Endothelial cell of hepatic sinusoid (primary cell): Measurements from ENCODE around the gene AP5Z1.

Experiments
- in situ Hi-C: cut with HindIII; loops from 2 replicates; pipeline ENCODE4 v1.10.0; 2017; ENCODE audit warnings: low sequenced_read_pairs

The AP5Z1 gene

GRCh38 chr7:4836206-4836661, 60.8 kb downstream of the AP5Z1 start:
- in situ Hi-C loops, result no loop called here

DNA sequence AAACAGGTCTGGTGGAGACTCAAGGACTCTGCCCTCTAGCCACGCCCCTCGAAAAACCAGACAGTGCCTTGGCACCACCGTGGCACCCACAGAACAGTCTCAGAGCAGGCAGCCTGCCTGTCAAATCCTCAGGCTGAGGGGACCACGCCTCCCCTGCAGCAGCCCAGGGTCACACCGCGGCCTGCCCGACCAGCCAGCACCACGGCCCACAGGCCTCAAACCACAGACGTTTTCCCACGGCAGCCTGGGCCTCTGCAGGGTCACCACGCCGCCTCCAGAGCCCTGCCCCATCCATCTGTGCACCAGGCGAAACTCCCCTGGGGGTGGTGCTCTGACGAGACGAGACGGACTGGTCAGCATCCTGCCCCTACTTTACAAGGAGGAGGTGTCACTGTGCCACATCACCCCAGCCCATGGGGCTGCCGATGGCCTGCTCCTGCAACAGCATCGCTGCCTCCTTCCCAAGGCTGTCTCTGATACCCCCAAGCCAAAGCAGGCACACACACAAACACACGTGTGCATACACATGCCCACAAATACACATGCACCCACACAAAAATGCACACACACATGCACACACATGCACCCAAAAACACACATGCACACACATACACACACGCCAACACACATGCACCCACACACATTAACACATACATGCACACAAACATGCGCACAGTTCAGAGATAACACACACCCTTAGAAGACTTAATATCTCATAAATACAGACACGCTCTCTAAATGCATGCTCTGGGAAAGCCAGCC, 61.8 kb downstream of the AP5Z1 start:
- in situ Hi-C loops, result no loop called here

- in situ Hi-C loops, result no loop called here
Observed at GRCh38 chr7:4837803-4838625, 62.6 kb downstream of the AP5Z1 start.

DNA sequence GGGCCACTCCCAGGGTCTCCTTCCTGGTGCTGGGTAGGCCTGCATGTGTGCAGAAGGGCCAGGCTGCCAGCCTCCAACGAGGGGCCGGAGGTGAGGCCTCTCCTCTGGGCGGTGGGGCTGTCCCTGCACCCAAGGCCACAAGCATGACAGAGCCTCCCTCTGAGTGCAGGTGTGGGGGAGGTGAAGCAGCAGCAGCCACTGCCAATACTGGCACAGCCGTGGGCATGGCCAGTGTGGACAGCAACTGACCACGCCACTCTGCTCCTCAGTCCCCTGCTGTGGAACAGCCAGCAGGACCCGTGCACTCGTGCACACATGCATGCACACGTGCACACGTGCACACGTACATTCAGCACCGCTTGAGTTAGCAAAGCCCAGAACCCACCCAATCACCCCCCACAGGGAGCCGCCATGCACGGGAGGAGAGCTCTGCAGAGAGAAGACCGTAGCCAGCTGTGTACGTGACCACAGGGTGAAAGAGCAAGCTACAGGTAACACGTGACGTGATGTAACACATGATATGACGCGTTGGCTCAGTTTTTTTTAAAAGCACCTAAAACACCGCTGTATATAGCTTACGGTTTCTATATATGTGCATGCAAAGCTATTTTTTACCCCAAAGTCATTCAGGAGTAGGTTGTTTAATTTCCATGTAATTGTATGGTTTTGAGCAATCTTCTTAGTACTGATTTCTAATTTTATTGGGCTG, 63.4 kb downstream of the AP5Z1 start:
- in situ Hi-C loops, result no loop called here

GRCh38 chr7:4840079-4840501, 64.7 kb downstream of the AP5Z1 start:
- in situ Hi-C loops, result no loop called here
